Heart left ventricle (tissue), 16 donors: Measurements from ENCODE around the gene BAIAP2L1. TPM values are rescaled to one million over a fixed set of nuclear protein-coding genes. Genes with fewer than 3 reads are reported as not detected.

Experiments
- ATAC-seq, 4 donors: fragments of 200-7000 bp; cut with Tn5 transposase; one replicate each; pipeline ENCODE4 v1.9.1; 2020 to 2022; ENCODE audit warnings: moderate library complexity in 4 of 4, mild to moderate bottlenecking in 3 of 4, moderate number of reproducible peaks in 1 of 4
- DNase-seq, 5 donors: peaks; one replicate each; pipeline ENCODE4 v3.0.0-alpha.2; 2020
- H3K27ac ChIP-seq, 12 donors: fragments of 200-600 bp; sonication (generic) in 4 of 12; one replicate each; pipeline versions ENCODE4 v1.5.0 to v1.8.0; 2016 to 2022; ENCODE audit warnings: mild to moderate bottlenecking in 2 of 12
- H3K27me3 ChIP-seq, 9 donors: fragments of 200-600 bp; sonication (generic) in 2 of 9; one replicate each; pipeline versions ENCODE4 v1.5.1 to v1.8.0; 2016 to 2022; ENCODE audit warnings: mild to moderate bottlenecking in 3 of 9
- H3K36me3 ChIP-seq, 9 donors: fragments of 200-600 bp; sonication (generic) in 2 of 9; one replicate each; pipeline versions ENCODE4 v1.5.0 to v1.8.0; 2018 to 2022; ENCODE audit warnings: mild to moderate bottlenecking in 2 of 9
- H3K4me1 ChIP-seq, 12 donors: fragments of 200-600 bp; sonication (generic) in 4 of 12; one replicate each; pipeline versions ENCODE4 v1.5.0 to v1.8.0; 2016 to 2022; ENCODE audit warnings: mild to moderate bottlenecking in 3 of 12
- H3K4me3 ChIP-seq, 12 donors: fragments of 200-600 bp; sonication (generic) in 4 of 12; one replicate each; pipeline versions ENCODE4 v1.5.0 to v1.8.0; 2017 to 2022; ENCODE audit warnings: mild to moderate bottlenecking in 9 of 12, moderate library complexity in 4 of 12
- H3K9me3 ChIP-seq, 12 donors: fragments of 200-600 bp; sonication (generic) in 4 of 12; one replicate each; pipeline versions ENCODE4 v1.5.0 to v1.8.0; 2016 to 2022; ENCODE audit warnings: mild to moderate bottlenecking in 1 of 12
- POLR2A ChIP-seq, 2 donors: fragments of 450-650 bp; IDR thresholded peaks; one replicate each; pipeline ENCODE4 v1.6.1; 2017; ENCODE audit warnings: antibody characterized with exemption in 2 of 2, mild to moderate bottlenecking in 2 of 2, moderate library complexity in 2 of 2
- WGBS, 4 donors: extraction: QIAGEN DNeasy Blood & Tissue Kit in 2 of 4; methylation state at CpG; one replicate each; pipeline versions ENCODE4 v1.1.5 to v1.1.7; 2013 to 2018; 5-methylcytosine and 5-hydroxymethylcytosine counted together
- intact Hi-C, 10 donors: fragments of 100-400 bp; cut with DNase I; formaldehyde crosslinking; loops; one replicate each; pipeline versions ENCODE4 v1.11.1 to v1.14.2; 2022
- polyA plus RNA-seq, 2 donors: library from polyadenylated mRNA; stranded (reverse); fragments of 200-250 nt; gene quantifications; one replicate each; pipeline ENCODE4 v1.2.3, GENCODE V29; 2013
- total RNA-seq, 9 donors: library from RNA; depleted of rRNA in 2 of 9; stranded (reverse); fragments of >200 nt in 2 of 9; fragmentation: NEBNext Ultra II Directional in 3 of 9; extraction: Animal tissue kit (Norgen Biotek cat#: 25700) in 3 of 9; gene quantifications; one replicate each; pipeline versions ENCODE4 v1.1.0 to v1.2.4, GENCODE V29; 2016 to 2023
- TF ChIP-seq, protein P1 (sequence below), 12 donors: fragments of 200-600 bp; sonication (generic) in 4 of 12; IDR thresholded peaks; one replicate each; pipeline versions ENCODE4 v1.5.0 to v1.8.0; 2018 to 2022; ENCODE audit warnings: antibody characterized with exemption in 12 of 12, mild to moderate bottlenecking in 5 of 12
- donor health status: ischemic (EF 13 %, LVEDD 7.1; RV severe dilation, severe dysfunction).
- donor health status: healthy with polysubstance abuse.
- donor health status: DM: no; HTN: yes; CAD: no.
- donor health status: DM: no; HTN: no; CAD: no.
- donor health status: ischemic (EF 25% LVEDD 6.9; RV normal size, moderate dysfunction).
- donor health status: ischemic (EF 25% LVEDD 5.7; RV mildly dilated, moderate dysfunction).
- donor health status: healthy.
- donor health status: DM: yes; HTN: yes; CAD: no.
- donor health status: ischemic (EF 35%, LVEDD 5.7; RV mildly dilated, moderate dysfunction).
- donor health status: nonischemic (EF 11% LVEDD 7.7; RV severe dilation, severe dysfunction).
- donor health status: DM: yes; HTN: yes; CAD: no.
- donor health status: PGD.
- donor health status: ischemic (EF 29% LVEDD 5.4; RV normal size, mild dysfunction).
- donor health status: nonischemic (EF 23%, LVEDD 6.1; RV moderate dilation, normal function).

Gene BAIAP2L1
- total and polyA plus RNA-seq, 11 donors = 0.64 to 2.7 (median 2.1) TPM

DNA sequence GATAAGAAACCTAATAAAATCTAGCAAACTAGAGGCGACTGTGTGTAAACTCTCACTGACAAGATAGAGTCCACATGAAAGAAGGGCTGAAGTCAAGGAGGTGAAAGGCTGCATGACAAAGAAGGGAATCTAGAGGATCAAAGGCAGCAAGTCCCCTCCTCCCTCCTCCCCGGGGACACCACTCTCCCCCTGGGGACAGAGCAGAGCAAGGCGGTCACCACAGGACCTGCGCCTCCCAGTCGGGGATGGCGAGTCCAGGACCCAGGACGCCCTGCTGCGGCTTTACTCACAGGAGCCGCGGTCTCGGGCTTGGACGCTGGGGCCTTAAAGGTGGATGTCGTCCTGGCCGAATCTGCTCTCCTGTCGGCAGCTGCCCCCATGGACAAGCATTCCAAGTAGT is 97.0 kb downstream of the BAIAP2L1 start:
- Histone ChIP-seq H3K4me1 (no peaks in the 10 kb centered on the region), H3K4me3 (no peak overlapping the region), H3K9me3 (no peaks in the 10 kb centered on the region), H3K27ac (no peak overlapping the region), H3K36me3 (peaks cover 0 to 26% (median 15%) of the 10 kb centered on the region in 9 donors), H3K27me3 (no peaks in the 10 kb centered on the region)
- TF ChIP-seq POLR2A (IDR thresholded peaks at IDR 0.05) = no peak
- TF ChIP-seq, protein P1, sequence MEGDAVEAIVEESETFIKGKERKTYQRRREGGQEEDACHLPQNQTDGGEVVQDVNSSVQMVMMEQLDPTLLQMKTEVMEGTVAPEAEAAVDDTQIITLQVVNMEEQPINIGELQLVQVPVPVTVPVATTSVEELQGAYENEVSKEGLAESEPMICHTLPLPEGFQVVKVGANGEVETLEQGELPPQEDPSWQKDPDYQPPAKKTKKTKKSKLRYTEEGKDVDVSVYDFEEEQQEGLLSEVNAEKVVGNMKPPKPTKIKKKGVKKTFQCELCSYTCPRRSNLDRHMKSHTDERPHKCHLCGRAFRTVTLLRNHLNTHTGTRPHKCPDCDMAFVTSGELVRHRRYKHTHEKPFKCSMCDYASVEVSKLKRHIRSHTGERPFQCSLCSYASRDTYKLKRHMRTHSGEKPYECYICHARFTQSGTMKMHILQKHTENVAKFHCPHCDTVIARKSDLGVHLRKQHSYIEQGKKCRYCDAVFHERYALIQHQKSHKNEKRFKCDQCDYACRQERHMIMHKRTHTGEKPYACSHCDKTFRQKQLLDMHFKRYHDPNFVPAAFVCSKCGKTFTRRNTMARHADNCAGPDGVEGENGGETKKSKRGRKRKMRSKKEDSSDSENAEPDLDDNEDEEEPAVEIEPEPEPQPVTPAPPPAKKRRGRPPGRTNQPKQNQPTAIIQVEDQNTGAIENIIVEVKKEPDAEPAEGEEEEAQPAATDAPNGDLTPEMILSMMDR (IDR thresholded peaks at IDR 0.05) = no peak
- DNase-seq = no peak
- ATAC-seq = no peak
- intact Hi-C loops = loop anchor here in 1 of 10 donors (10.0 kb wide), 1 partner anchor 541 kb away; no protein-coding TSS in a partner anchor
- WGBS, 4 donors = 70 to 80% (median 75%) methylated on average over 8 to 15 of the region's 15 CpGs

DNA sequence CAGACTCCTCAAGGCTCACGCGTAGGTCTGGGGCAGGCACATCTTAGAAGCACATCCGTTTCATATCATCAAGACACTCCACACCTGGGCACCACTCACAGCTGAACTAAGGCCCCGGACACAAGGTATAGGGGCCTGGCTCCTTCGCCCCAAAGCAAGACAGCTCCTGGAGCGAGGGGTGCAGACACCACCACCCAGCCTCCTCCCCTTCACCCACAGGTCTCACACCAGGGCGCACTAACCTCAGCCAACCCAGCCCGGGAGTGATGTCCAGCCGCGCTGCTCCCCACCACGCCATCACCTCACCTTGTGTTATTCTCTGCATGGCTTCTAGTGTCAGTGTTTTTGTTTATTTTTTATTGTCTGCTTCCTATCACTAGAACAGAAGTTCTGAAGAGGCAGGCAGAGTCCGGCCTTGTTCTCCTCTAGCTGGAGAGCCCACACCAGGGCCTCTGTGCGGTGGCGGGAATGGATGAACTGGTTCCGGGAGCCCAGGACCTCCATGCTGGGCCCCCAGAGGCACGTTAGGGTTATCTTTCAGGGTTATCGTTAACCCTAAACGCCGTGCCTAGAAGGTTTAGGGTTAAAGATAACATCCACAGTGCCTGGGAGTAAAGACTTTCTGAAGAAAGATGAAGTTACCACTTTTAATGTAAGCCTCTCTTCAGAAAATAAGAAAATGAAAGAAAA is 97.6 kb downstream of the BAIAP2L1 start:
- TF ChIP-seq POLR2A (IDR thresholded peaks at IDR 0.05) = no peak
- TF ChIP-seq, protein P1 (IDR thresholded peaks at IDR 0.05) = no peak
- H3K9me3 ChIP-seq = no peaks in the 10 kb centered on the region
- H3K36me3 ChIP-seq = peaks cover 0 to 24% (median 9%) of the 10 kb centered on the region in 9 donors
- 87 to 93% (median 92%) methylated on average over 18 to 19 of the region's 19 CpGs for WGBS, 4 donors
- no peak for ATAC-seq
- H3K4me1 ChIP-seq = no peaks in the 10 kb centered on the region
- no peak overlapping the region for H3K4me3 ChIP-seq
- no peak for DNase-seq
- no peak overlapping the region for H3K27ac ChIP-seq
- intact Hi-C loops = loop anchor here in 1 of 10 donors (10.0 kb wide), 1 partner anchor 541 kb away; no protein-coding TSS in a partner anchor
- no peaks in the 10 kb centered on the region for H3K27me3 ChIP-seq

DNA sequence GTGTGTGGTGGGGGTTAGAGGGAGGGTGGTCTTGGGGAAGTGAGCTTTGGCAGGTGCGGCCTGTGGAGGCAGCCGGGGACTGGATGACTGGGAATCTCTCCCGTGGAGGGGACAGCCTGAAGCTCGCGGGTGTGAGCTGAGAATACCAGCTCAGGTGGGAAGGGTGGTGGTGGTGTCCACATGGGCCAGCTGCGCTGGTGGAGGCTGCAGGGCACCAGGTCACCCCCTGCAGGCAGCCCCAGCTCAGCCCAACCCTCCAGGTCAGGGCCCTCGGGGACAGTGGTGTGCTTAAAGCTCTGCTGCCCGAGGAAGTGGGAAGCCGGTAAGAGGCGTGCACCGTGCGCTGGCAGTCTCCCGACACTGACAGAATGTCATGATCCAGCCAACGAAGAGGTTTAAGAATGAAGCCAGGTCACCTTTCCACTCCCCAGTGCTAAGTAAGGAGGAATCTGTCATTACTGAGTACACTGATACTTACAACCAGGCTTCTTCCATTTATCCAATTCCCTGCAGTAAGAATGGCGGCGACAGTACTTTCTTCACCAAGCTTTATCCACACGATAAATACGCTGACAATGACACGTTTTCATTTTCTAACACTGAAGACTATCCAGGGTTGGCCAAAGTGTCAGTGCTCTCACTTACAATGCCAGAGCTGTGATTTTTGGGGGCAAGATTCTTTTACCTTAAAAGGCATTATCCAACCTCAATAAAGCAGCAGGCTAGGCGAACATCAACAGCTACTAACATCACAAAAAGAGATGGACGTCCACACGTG is 99.0 kb downstream of the BAIAP2L1 start:
- WGBS, 4 donors = 84 to 90% (median 87%) methylated on average over 22 of the region's 22 CpGs
- ATAC-seq = no peak
- intact Hi-C loops = loop anchor here in 1 of 10 donors (10.0 kb wide), 1 partner anchor 543 kb away; no protein-coding TSS in a partner anchor
- H3K27ac ChIP-seq = no peak overlapping the region
- no peak overlapping the region for H3K4me3 ChIP-seq
- H3K9me3 ChIP-seq = no peaks in the 10 kb centered on the region
- H3K4me1 ChIP-seq = no peaks in the 10 kb centered on the region
- H3K27me3 ChIP-seq = no peaks in the 10 kb centered on the region
- no peak for DNase-seq
- TF ChIP-seq, protein P1 (IDR thresholded peaks at IDR 0.05) = no peak
- no peak for TF ChIP-seq POLR2A (IDR thresholded peaks at IDR 0.05)
- H3K36me3 ChIP-seq = peaks cover 0 to 10% (median 3%) of the 10 kb centered on the region in 9 donors
